Thymus (tissue), 11 donors: ENCODE results near the gene CYS1. TPM values are rescaled to one million over a fixed set of nuclear protein-coding genes. Genes with fewer than 3 reads are reported as not detected.

Experiments
- DNase-seq, 9 donors: peaks; one replicate each; pipeline ENCODE4 v3.0.0-alpha.2; 2013; ENCODE audit warnings: low spot score in 9 of 9, low read depth in 6 of 9, missing footprints in 1 of 9
- H3K27ac ChIP-seq, 2 donors: one replicate each; pipeline ENCODE4 v1.5.1; 2013; ENCODE audit warnings: control low read depth in 1 of 2, low read depth in 1 of 2, low read length in 1 of 2, mild to moderate bottlenecking in 1 of 2, moderate library complexity in 1 of 2
- H3K27me3 ChIP-seq, 2 donors: one replicate each; pipeline ENCODE4 v1.5.1; 2013; ENCODE audit warnings: low read length in 1 of 2; ENCODE audit not compliant: control insufficient read depth in 2 of 2, insufficient read depth in 1 of 2
- H3K36me3 ChIP-seq, 2 donors: one replicate each; pipeline ENCODE4 v1.5.1; 2013; ENCODE audit warnings: low read length in 1 of 2, mild to moderate bottlenecking in 1 of 2, moderate library complexity in 1 of 2; ENCODE audit not compliant: control insufficient read depth in 2 of 2, insufficient read depth in 2 of 2
- H3K4me1 ChIP-seq, 2 donors: one replicate each; pipeline ENCODE4 v1.5.1; 2013; ENCODE audit warnings: low read length in 2 of 2; ENCODE audit not compliant: control insufficient read depth in 2 of 2, insufficient read depth in 2 of 2
- H3K4me3 ChIP-seq, 2 donors: one replicate each; pipeline ENCODE4 v1.5.1; 2013; ENCODE audit warnings: low read length in 2 of 2, control low read depth in 1 of 2, mild to moderate bottlenecking in 1 of 2
- H3K9me3 ChIP-seq, 2 donors: one replicate each; pipeline ENCODE4 v1.5.1; 2013; ENCODE audit warnings: low read length in 1 of 2, mild to moderate bottlenecking in 1 of 2; ENCODE audit not compliant: control insufficient read depth in 2 of 2, insufficient read depth in 1 of 2
- WGBS: extraction: QIAGEN DNeasy Blood & Tissue Kit; methylation state at CpG from one replicate; pipeline ENCODE4 v1.1.7; 2013; 5-methylcytosine and 5-hydroxymethylcytosine counted together
- polyA plus RNA-seq: library from polyadenylated mRNA; stranded (reverse); fragments of 200-250 nt; gene quantifications from one replicate; pipeline ENCODE4 v1.2.3, GENCODE V29; 2013
- total RNA-seq: library from RNA; stranded (reverse); fragments of 120-200 nt; gene quantifications from one replicate; pipeline ENCODE4 v1.2.4, GENCODE V29; 2013
- donor health status: healthy.

CYS1 gene
- total and polyA plus RNA-seq, 2 donors: 0.19 to 0.30 TPM

DNA sequence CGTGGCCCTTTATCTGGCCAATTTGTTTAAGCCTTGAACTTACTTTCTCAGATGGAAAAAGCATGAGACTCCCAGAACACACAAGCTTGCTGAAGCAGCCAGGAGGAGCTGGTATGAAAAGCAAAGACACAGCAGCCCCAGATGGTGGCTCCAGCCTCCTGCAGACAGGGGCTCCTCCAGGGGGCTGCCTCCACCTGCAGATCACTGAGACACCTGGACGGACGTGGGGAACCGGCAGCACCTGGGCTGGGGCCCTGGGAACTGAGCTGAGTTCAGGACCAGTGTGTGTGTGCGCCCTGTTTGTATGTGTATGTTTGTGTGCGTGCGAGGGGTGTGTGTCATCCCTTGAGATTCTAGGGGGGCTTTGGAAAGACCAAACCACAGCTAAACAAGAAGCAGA lies 8.6 kb downstream of the CYS1 start:
- Histone ChIP-seq H3K36me3 (no peaks in the 10 kb centered on the region), H3K27me3 (peaks cover 18 to 48% of the 10 kb centered on the region in 2 donors), H3K4me1 (no peaks in the 10 kb centered on the region), H3K9me3 (peaks cover 1 to 9% of the 10 kb centered on the region in 2 donors), H3K27ac (no peak overlapping the region), H3K4me3 (no peak overlapping the region)
- no peak for DNase-seq
- 94% methylated on average over 7 of the region's 7 CpGs for WGBS

DNA sequence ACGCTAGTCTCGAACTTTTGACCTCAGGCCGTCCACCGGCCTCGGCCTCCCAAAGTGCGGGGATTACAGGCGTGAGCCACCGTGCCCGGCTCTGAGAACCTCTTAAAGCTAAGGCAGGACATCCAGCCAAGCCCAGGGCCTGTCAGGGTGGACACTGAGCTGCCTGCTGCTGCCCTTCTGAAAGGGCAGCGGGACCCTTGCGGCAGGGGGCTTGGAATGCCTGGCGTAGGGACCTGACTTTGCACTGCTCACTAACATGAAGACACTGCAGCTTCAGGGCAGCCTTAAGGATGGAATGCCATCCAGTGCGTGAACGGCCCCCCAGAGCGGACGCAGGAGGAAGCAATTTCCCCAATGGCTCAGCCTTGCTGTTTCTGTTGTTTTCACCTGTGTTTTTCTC lies 9.0 kb downstream of the CYS1 start:
- 97% methylated on average over 16 of the region's 16 CpGs for WGBS
- H3K27me3 ChIP-seq: peaks cover 14 to 44% of the 10 kb centered on the region in 2 donors

DNA sequence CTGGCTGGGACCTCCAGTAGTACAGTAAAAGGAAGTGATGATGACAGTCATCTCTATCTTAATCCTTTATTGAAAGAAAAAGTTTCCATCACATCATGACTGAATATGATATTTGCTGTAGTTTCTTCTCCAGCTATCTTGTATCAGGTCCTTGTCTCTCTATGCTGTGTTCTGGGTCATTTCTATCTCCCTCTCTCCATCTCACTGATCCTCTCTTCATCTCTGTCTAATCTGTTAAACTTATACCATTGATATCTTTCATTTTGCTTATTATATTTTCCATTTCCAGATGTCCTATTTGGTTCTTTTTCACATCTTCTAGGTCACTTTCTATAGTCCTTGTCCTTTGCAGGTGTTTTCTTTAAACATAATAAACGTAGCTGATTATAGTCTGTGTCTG lies 12.3 kb downstream of the CYS1 start:
- no peak overlapping the region for H3K27ac ChIP-seq
- 86% methylated on average over 1 of the region's 1 CpG for WGBS
- peaks cover 1 to 7% of the 10 kb centered on the region in 2 donors for H3K9me3 ChIP-seq
- H3K4me3 ChIP-seq: no peak overlapping the region
- no peak for DNase-seq
- H3K27me3 ChIP-seq: peaks cover 0 to 14% of the 10 kb centered on the region in 2 donors
- no peaks in the 10 kb centered on the region for H3K36me3 ChIP-seq
- H3K4me1 ChIP-seq: no peaks in the 10 kb centered on the region

More for the DNA sequence above, 9.0 kb downstream of the CYS1 start:
- H3K4me1 ChIP-seq: no peaks in the 10 kb centered on the region
- H3K9me3 ChIP-seq: peaks cover 1 to 9% of the 10 kb centered on the region in 2 donors
- no peak overlapping the region for H3K27ac ChIP-seq
- H3K4me3 ChIP-seq: no peak overlapping the region
- no peaks in the 10 kb centered on the region for H3K36me3 ChIP-seq
- DNase-seq: no peak

DNA sequence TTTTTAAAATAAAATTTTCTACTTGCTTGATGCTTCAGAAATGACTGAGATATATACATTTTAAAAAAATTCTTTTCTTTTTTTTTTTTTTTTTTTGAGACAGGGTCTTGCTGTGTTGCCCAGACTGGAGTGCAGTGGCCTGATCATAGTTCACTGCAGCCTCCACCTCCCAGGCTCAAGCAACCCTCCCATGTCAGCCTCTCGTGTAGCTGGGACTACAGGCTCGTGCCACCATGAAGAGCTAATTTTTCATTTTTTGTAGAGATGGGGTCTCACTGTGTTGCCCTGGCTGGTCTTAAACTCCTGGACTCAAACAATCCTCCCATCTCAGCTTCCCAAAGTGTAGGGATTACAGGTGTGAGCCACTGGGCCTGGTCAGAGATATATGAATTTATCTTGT lies 12.9 kb downstream of the CYS1 start:
- 99% methylated on average over 2 of the region's 2 CpGs for WGBS
- Histone ChIP-seq H3K4me1 (no peaks in the 10 kb centered on the region), H3K4me3 (no peak overlapping the region), H3K27me3 (peaks cover 0 to 12% of the 10 kb centered on the region in 2 donors), H3K27ac (no peak overlapping the region), H3K36me3 (no peaks in the 10 kb centered on the region), H3K9me3 (peaks cover 1 to 4% of the 10 kb centered on the region in 2 donors)
- no peak for DNase-seq

DNA sequence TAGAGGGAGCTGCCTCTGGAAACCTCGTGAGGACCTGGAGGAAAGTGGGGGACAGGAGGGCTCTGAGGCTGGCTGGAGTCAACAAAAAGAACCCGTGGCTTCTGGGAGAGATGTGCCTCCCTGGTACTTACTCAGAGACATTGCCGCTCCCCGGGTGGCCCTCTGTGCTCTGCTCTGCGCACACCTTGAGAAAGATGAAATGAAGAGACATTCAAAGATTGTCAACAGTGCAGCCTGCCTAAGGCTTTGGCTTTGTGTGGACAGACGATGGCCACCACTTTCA lies 14.5 kb downstream of the CYS1 start:
- peaks cover 2 to 9% of the 10 kb centered on the region in 2 donors for H3K27me3 ChIP-seq
- WGBS: 90% methylated on average over 6 of the region's 6 CpGs
- H3K9me3 ChIP-seq: peaks cover 1 to 4% of the 10 kb centered on the region in 2 donors
- DNase-seq: no peak
- no peak overlapping the region for H3K27ac ChIP-seq
- H3K4me3 ChIP-seq: no peak overlapping the region
- no peaks in the 10 kb centered on the region for H3K4me1 ChIP-seq
- no peaks in the 10 kb centered on the region for H3K36me3 ChIP-seq

DNA sequence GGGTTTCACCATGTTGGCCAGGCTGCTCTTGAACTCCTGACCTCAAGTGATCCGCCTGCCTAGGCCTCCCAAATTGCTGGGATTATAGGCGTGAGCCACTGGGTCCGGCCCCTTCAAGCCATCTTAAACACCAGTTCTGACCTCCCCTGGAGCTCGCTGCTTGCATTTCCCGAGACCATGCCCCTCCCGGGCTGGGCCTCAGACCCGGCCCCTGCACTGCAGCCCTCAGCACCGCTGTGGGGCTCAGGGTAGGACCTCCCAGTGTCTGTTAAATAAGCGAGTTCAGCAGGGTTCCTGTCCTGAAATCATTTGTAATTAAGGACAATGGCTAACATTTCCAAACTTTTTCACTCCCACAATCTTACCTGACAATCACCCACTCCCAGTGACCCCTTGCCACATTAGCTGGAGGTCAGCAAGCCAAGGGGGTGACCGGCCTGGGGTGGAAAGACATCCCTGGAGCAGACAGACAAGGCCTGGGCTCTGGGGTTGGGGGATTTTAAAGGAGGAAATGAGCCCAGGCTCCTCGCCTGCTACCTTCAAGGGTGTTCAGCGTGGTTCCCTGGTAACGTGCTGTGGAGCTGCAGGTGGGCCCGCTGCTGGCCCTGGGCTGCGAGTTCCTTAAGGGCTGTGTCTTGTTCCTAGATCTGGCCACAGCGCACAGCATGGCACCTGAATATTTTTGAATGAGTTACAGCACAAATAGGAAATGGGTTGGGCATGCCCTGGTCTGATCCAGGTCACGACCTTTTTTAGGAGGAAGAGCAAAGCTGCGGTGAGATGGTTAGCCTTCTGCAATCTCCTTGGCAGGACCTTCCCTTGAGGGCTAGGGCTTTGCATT lies 15.1 kb downstream of the CYS1 start:
- WGBS: 89% methylated on average over 18 of the region's 18 CpGs

DNA sequence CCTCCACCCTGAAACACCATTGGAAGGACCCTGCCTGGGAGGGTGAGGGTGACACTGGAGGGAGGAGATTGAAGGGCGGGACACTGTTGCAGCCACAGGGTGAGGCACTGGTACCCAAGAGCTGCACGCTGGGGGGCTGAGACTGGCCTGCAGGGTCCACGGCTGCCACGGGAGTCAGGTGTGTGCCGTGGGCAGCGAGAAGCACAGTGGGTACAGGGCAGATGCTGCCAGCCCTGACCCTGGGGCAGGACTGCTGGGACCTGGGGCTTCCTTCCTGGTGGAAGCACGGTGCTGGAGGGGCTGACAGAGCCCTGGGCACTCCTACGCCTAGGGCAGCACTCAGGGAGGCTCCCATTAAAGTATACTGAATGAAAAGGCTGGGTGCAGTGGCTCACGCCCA lies 16.6 kb downstream of the CYS1 start:
- no peaks in the 10 kb centered on the region for H3K4me1 ChIP-seq
- H3K9me3 ChIP-seq: peaks cover 1 to 4% of the 10 kb centered on the region in 2 donors
- peaks cover 2 to 14% of the 10 kb centered on the region in 2 donors for H3K27me3 ChIP-seq
- H3K4me3 ChIP-seq: no peak overlapping the region
- no peak overlapping the region for H3K27ac ChIP-seq
- H3K36me3 ChIP-seq: no peaks in the 10 kb centered on the region
- DNase-seq: no peak
- 96% methylated on average over 9 of the region's 9 CpGs for WGBS

More for the DNA sequence above, 15.1 kb downstream of the CYS1 start:
- no peaks in the 10 kb centered on the region for H3K4me1 ChIP-seq
- H3K9me3 ChIP-seq: peaks cover 1 to 4% of the 10 kb centered on the region in 2 donors
- H3K36me3 ChIP-seq: no peaks in the 10 kb centered on the region
- peaks cover 2 to 11% of the 10 kb centered on the region in 2 donors for H3K27me3 ChIP-seq
- H3K27ac ChIP-seq: no peak overlapping the region
- no peak for DNase-seq
- H3K4me3 ChIP-seq: no peak overlapping the region

DNA sequence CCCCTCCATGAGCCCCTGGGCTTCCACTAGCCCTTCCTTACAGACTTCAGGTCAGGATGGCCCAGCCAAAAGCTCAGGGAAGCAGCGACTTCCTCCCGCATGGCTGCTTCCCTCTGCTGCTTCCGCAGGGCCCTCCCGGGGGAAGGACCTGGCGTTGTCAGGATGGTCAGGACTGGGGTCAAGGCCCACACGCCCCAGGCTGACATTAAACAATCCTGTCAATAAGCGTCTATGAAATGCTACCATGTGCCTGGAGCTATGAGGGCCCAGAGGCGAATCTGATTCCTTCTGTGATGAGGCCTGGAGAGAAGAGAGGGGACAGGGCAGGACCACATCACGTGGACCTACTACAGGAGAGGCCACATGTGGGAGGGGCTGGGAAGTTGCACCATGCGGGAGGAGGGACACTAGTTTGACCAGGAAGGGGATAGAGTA lies 17.3 kb downstream of the CYS1 start:
- Histone ChIP-seq H3K4me1 (no peaks in the 10 kb centered on the region), H3K9me3 (peaks cover 1 to 4% of the 10 kb centered on the region in 2 donors), H3K36me3 (no peaks in the 10 kb centered on the region), H3K27me3 (peaks cover 2 to 20% of the 10 kb centered on the region in 2 donors), H3K4me3 (no peak overlapping the region), H3K27ac (no peak overlapping the region)
- 93% methylated on average over 10 of the region's 10 CpGs for WGBS
- DNase-seq: no peak

DNA sequence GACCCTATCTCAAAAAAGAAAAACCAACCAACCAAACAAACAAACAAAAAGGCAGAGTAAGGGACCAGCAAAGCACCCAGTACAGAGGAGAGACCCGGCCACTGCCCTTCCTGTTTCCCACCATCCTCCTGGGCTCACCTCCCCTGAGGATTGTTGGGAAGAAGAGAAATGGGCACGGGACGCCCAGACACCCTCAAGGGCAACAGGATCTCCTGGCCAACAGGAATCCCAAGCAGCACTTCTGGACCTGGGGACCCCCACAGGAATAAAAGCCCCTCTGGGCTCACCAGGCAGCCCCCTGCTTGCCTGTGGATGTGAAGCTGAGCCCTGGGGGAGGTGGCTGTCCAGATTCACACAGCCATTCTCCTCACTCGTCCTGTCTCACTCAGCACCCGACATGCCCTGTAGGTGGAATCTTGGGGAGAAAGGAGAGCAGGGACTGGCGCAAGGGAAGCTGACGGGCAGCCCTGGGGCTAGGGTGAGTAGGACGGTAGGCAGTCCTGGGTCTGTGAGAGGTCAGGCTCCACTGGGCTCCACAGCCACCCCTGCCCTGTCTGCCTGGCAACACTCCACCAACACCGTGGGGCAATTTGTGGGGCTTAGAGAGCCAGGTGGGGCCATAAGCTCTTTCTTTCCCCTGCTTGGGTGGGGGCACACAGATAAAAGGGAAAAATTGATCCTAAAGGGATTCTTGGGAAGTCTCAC lies 18.8 kb downstream of the CYS1 start:
- 94% methylated on average over 9 of the region's 9 CpGs for WGBS
- no peak for DNase-seq

More for the DNA sequence above, 18.8 kb downstream of the CYS1 start:
- H3K27me3 ChIP-seq: peaks cover 2 to 33% of the 10 kb centered on the region in 2 donors
- H3K4me3 ChIP-seq: no peak overlapping the region
- H3K4me1 ChIP-seq: peaks cover 0 to 9% of the 10 kb centered on the region in 2 donors
- H3K27ac ChIP-seq: no peak overlapping the region
- H3K9me3 ChIP-seq: no peaks in the 10 kb centered on the region
- no peaks in the 10 kb centered on the region for H3K36me3 ChIP-seq
